ENCODE measurements around the gene TAS2R40.
A peak's percentile ranks its signal among the peaks of the same experiment; 100 is the strongest.
"Not testable (repeated sequence)": the region's sequence is repeated elsewhere in the genome, so short reads cannot be mapped to it uniquely, and the experiment has no call there.

The TAS2R40 gene

DNA sequence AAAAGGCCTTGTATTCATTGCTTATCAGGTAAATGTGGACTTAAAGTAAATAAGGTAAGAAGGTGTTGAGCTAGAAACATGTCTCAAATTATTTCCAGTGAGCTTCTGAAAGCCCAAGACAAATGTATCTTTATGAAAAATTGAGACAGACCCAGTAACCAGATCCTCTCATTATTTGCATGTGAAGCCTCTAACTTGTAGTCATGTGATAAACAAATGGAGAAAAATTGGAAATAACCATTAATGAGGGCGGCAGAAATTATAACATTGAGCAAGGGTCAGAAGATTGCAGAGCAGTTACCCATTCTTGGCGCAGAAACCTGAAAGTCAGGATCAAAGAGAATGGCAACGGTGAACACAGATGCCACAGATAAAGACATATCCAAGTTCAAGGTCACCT, at the start of gene TAS2R40:
TSS of gene TAS2R40 (plus strand) at position 301 of the 400 bp plus-strand sequence. CDS start at position 343, 42 bp downstream.
- DNase-seq (ENCODE audit: low spot score): no peak

DNA sequence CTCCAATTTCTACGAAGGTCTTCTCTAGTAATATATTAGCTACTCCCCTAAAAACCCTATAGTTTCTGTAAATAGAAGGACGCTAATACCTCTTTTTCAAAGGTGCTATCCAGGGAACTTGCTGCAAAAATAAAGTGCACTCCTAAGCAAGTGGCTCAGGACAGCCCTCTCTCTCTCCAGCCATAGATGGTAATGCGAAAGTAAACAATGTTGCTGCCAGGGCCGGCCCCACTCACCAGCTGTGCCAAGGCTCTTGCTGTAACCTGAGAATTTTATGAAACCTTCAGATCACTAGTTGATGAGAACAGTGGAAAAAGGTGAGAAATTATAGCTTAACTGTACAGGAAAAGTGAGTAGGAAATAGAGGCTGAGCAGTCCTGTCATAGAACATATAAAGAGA, 49.5 kb upstream of the TAS2R40 start:
- DNase-seq (ENCODE audit: low spot score): no peak

DNA sequence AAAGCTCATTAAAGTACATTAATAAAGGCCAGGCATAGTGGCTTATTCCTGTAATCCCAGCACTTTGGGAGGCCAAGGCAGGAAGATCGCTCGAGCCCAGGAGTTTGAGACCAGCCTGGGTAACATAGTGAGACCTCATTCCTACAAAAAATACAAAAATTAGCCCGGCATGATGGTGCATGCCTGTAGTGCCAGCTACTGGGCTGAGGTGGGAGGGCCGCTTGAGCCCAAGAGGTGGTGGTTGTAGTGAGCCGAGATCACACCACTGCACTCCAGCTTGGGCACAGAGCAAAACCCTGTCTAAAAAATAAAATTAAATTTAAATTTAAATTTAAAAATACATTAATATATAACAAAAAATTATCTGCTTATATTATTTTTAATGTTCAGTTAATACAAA, 45.7 kb upstream of the TAS2R40 start:
- no peak for DNase-seq (ENCODE audit: low spot score)

DNA sequence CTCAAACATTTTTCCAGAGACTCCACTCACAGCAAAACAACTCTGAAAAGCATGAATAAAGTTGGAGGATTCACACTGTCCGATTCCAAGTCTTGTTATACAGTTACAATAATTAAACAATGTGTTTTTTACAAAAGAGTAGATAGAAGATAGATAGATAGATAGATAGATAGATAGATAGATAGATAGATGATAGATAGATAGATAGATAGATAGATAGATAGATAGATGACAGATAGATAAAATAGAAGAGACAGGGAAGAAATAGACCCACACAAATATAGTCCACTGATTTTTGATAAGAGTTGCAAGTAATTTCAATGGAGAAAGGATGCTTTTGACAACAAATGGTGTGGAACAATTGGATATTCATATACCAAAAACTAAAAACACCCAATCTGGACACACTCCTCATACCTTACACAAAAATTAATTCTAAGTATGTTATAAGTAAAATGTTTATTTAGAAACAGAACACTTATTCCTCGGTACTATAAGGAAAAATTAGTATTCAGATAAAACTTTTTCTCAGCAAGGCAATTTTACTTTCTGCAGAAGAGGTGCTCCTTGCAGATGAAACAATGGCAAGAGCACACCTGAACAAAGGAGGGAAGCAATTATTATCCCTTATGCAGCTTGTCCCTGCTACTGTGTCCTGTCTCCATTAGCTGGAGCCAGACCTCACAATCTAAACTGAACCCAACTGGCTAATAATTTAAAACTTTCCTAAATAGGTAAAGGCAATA, 44.3 kb upstream of the TAS2R40 start:
- DNase-seq (ENCODE audit: low spot score): no peak

DNA sequence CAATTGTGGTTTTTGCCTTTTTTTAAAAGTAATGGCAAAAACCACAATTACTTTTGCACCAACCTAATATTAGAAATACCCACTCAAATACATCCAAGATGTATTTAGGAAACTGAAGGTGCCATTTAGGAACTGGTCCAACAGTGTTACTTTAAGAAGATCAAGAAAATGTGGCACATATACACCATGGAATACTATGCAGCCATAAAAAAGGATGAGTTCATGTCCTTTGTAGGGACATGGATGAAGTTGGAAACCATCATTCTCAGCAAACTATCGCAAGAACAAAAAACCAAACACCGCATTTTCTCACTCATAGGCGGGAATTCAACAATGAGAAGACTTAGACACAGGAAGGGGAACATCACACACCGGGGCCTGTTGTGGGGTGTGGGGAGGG, 41.1 kb upstream of the TAS2R40 start:
- not testable (repeated sequence) for DNase-seq (ENCODE audit: low spot score)

DNA sequence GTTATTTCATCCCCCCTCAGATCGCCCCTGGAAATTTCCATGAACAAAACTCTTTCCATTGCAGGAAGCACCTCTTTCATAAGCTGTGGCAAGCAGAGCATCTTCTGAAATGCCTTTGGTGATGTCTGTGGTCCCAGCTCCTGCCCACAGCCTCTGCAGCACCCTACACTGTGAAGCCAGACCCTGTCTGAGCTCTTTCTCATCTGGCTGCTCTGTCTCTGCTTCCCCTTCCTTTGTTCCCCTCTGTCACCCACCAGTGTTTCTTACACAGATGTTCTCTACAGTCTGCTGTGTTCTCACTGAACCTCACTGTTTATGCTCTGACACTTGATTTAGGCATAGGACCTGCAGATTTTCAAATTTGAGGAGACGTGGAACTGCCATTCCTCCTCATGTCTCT, 40.5 kb upstream of the TAS2R40 start:
- DNase-seq (ENCODE audit: low spot score): no peak

DNA sequence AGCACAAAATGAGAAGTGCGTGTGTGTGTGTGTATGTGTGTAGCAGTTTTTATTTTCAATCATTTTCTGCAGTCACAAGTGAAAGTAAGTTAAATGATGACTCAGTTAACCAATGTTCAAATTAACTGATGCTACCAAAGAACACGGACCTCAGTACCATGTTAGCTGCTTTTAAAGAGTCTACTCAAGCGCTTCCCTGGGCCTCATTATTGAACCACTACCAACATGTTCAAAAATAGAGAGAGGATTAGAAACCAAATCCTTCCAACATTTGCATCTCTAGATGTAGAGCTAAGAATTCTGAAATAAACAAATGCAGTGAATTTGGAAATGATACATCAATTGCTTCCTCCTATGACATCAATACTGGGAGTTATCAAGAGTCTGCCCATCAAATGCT, 38.8 kb upstream of the TAS2R40 start, which contains the start of gene TAS2R39:
TSS of gene TAS2R39 (plus strand) at position 396 of the 400 bp plus-strand sequence. CDS start at position 396, 0 bp downstream.
- no peak for DNase-seq (ENCODE audit: low spot score)

DNA sequence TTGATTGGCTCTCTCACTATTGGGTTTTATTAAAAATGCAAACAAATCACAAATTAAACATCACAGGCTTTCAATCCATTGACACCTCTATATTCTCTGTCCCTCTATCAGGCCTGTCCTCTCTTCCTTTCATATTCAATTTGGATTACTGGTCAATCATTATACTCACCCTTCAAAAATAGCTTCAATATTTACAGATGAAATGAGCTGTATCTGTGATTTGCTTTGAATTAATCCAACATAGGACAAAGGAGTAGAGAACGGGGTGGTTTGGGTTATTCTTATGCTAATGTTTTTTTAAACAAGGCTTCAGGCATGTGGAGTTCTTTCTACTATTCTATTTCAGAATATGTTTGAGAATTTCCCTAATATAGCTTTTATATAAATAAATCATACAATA, 36.3 kb upstream of the TAS2R40 start:
- no peak for DNase-seq (ENCODE audit: low spot score)

DNA sequence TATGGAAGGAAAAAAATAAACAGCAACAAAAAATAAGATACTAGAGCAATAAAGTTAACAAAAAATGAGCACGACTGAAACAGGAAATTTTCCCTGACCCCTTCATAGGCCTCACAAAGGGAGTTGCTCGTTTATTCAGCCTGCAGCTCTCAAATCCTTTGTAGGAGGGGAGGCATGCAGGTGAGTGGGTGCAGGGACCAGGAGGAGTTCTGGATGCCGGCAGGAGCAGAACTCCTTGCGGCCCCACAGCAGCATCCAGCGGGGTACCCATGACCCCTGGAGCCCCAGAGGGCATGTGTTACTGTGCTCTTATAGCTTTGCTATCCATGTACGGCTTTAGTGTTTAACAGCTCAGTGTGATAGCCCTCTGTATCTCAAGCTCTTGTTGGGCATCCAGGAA, 32.8 kb upstream of the TAS2R40 start:
- no peak for DNase-seq (ENCODE audit: low spot score)

DNA sequence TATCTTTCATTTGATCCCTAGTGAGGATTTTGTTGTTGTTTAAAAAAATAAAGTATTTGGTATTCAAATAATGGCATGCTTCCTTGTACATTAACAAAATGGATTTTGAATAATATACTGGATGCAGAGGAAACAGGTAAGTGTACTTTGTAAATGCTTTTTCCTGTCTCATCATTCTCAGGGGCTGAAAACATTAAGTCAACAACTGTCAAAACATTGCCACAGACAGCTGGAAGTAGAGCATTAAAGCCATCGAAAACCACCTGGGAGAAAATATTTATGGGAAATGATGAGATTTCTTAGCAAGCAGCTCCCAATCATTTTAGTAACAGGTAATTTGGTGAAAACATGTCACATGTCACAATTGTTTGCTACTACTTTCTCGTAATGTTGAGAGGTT, 28.0 kb upstream of the TAS2R40 start:
- no peak for DNase-seq (ENCODE audit: low spot score)

DNA sequence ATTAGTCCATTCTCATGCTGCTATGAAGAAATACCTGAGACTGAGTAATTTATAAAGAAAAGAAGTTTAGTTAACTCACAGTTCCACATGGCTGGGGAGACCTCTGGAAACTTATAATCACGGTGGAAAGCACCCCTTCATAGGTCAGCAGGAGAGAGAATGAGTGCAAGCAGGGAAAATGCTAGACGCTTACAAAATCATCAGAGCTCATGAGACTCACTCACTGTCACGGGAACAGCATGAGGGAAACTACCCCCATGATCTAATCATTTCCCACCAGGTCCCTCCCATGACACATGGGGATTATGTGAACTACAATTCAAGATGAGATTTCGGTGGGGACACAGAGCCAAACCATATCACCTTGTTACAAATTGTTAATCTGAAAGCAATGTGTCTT, 22.8 kb upstream of the TAS2R40 start:
- no peak for DNase-seq (ENCODE audit: low spot score)

DNA sequence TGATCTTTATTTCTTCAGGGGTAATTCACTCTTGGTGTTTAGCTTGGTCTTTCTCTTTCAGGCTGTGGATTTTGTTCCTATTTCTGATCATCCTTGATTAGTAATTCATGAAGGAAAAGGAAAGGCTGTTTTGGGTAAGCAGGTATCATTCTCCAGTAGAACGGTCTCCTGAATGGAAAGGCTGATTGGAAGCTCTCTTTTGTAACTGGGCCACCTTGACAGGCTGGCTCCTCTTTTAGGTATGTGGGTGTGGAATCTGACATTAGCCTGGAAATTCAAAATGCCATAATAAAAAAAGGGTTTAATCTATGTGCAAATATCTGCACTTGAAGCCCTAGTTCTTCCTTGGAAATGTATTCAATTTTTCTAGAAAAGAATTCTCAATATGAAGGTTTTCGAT, 19.7 kb upstream of the TAS2R40 start:
- no peak for DNase-seq (ENCODE audit: low spot score)

DNA sequence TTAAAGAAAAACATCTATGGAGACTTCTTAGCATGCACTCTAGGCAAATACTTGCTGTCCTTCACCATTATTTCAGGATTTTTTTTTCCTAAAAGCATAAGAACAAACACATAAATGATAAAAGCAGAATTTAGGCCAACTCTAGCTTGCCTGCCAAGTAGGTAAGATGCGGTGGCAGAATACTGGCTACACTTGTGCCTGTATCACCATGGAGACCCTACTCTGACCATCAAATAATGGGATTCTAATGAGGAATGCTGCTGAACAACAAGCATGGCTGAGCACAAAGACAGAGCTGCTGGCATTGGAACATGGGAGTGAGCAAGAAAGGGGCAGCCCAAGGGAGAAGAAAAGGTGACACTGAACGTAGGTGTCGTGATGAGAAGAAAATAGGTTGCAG, 18.5 kb upstream of the TAS2R40 start:
- DNase-seq (ENCODE audit: low spot score): peak; percentile 13

DNA sequence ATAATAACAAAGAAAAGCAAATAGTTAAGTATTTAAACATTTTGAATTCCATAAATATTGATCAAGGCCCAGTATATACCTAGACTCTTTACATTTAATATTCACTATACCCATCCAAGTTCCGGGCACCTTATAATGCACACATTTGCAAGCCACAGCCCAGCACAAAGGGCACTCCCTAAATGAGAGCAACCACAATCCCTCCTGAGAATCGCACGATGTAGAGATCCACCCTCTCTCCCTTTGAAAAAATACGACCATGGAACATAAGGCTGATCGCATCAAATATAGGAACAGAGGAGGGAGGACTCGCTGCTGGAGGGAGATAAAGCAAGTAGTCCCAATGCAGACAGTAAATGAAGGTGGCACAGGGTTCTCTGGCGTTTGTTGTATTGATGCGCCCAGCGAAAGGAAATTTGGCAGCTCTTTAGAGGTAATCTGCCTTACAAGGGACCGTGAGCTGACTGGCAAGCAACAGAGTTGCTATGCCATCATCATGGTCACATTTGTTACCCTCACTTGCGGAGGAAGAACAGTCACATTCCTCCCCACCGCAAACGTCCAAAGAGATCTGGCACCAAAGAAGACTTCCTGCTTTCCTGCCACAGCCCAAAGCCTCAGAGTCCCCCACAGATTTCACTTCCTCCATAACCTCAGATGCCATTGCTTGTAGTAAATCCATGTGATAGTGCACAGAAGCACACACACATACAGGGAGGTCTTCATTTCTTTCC, 16.1 kb upstream of the TAS2R40 start:
- peak; percentile 78 for DNase-seq (ENCODE audit: low spot score)

DNA sequence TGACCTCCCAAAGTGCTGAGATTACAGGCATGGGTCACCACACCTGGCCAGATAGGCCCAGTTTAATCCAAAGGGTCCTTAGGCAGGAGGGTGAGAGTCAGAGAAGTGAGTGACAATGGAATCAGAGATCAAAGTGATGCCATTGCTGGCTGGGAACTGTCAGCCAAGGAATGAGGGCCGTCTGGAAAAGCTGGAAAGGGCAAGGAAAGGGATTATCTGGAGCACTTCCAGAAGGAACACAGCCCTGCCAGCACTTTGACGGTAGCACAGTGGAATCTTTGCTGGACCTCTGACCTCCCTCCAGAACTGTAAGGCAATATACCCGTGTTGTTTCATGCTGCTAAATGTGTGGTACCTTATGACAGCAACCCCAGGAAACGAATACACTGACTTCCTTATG, 11.3 kb upstream of the TAS2R40 start:
- no peak for DNase-seq (ENCODE audit: low spot score)

DNA sequence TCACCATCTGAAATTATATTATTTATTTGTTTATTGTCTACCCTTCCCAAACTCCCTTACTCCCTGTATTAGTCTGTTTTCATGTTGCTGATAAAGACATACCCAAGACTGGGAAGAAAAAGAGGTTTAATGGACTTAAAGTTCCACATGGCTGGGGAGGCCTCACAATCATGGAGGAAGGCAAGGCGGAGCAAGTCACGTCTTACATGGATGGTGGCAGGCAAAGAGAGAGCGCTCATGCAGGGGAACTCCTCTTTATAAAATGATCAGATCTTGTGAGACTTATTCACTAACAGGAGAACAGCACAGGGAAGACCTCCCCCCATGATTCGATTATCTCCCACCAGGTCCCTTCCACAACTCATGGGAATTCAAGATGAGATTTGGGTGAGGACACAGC, 8.4 kb upstream of the TAS2R40 start:
- DNase-seq (ENCODE audit: low spot score): not testable (repeated sequence)

DNA sequence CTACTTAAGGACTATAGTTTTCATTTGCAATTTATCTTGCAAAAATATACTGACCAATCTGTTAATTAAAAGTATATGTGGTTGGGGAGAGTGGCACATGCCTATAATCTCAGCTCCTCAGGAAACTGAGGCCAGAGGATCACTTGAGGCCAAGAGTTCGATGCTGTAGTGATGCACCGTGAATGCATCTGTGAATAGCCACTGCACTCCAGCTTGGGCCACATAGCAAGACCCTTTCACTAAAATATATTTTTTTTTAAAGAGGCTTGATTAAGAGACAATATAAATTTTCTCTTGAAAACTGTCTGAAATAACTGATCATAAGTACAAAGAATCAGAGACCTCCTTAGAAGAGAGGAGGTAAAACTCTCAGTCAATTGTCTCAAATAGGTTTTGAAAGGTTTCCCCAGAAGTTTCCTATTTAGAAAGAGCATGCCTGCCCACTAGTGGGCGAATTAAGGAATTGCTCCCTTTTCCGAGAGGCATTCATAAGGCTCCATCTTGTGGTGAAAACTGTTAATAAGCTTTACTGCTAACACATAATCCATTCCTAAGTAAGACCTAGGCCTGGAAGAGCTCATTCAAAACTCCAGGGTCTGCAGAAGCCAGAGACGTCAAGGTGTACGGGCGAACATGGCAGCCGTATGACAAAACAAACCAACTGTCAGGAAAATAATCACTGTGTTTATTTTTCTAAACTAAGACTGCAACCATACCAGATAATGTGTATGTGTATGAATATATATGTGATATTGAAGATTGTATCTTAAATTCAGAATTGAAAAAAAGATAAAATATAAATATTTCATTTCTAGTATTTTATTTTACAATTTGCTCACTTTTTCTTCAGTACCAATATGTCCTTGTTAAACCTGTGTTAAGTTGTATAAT, 6.8 kb upstream of the TAS2R40 start:
- peak; percentile 87 for DNase-seq (ENCODE audit: low spot score)

DNA sequence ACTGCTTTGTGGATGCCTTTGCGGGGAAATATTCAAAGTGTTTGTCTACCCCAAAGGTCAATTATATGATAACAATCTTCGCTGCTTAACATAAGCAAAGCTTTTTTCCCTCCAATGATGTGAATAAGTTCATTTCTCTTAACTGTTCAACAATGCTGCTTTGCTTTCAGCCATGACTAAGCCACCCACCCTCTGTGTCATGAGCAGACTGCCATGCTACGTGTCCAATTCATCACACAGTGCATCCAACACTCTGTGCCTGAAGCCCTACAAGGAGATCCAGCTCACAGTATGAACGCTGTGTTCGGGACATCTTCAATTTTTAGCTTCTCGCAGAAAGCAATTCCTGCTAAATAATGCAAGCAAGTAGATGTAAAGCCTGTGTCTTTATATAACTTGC, 5.7 kb upstream of the TAS2R40 start:
- DNase-seq (ENCODE audit: low spot score): peak; percentile 69

DNA sequence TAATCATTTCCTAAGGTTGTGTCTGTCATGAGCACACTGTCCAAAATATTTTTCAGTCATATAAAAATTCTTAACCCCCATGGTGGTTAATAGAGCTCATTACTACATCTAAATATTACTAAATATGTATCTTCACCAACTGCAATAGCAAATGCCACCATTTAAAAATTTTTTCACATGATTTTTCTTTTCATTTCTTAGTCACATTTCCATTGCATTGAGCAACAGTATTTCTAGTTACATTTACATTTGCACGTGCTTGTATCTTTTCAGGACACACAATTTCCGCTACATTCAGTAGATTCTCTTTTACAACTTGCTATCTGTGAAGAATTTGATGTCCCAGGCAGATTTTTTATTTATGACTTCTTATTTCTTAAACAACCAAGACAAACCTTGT, 5.2 kb upstream of the TAS2R40 start:
- DNase-seq (ENCODE audit: low spot score): no peak

DNA sequence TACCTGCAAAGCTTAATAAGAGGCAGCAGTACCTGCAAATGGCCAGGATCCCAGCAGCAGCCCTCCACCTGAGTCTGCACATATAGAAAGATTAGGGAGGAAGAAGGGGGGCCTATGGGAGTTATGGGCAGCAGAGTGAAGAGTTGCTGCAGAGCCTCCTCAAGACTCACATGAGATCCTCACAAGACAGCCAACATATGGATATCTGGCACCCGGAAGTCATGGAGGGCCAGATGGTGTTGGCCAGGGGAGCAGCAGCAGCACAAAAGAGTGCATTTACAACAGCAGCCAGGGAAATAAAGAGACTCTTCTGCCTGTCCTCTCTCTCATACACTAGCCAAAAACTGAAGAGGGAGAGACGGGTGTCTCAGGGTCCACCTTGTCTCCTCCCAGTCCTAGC, 4.0 kb upstream of the TAS2R40 start:
- DNase-seq (ENCODE audit: low spot score): no peak

DNA sequence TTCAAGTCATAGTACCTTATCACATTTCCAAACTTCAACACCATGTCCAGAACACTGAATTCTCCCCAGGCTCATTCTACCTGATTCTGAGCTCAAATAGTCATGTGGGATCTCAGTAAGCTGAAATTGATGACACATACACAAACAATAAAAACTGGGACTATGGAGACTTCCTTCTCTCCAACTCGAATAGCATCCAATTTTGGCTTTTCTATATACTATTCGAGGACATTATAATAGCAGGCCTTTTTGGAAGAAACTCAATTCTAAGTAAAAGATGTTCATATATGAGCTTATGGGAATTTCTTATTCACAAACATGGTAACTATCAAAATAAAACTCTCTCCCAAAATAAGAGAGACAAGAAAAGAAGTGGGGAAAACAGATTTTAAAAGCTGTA, 551 bp upstream of the TAS2R40 start:
- DNase-seq (ENCODE audit: low spot score): no peak

DNA sequence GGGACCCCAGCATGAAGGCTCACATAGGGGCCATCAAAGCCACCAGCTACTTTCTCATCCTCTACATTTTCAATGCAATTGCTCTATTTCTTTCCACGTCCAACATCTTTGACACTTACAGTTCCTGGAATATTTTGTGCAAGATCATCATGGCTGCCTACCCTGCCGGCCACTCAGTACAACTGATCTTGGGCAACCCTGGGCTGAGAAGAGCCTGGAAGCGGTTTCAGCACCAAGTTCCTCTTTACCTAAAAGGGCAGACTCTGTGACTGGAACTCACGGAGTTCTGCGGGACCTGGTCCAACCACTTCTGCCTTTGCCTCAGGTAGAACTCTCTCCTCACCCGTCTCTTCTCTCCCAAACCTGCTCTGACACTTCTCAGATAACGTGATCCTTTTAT, 945 bp downstream of the TAS2R40 start:
- peak; percentile 23 for DNase-seq (ENCODE audit: low spot score)

DNA sequence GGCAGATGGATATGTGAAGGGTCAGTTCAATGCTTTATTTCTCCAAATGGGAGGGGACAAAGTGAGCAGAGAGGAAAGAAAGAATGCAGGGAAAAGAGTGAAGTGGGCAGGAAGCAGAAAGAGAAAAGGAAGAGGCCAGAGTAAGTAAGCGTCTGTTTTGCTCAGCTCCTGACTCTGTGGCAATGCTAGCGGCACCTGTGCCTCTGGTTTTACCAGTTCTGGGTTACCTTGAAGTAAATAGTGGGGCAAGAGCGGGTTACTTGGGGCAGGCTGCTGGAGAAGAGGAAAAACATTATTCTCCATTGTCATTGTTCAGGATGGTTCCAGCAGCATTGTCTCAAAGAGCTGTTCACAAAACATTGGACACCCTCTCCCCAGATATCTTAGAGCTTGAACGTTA, 1.9 kb downstream of the TAS2R40 start:
- DNase-seq (ENCODE audit: low spot score): no peak

Data from Ammon's horn (tissue), 1 donor.